ENCODE results near the gene OR1L8. TPM values are rescaled to one million over a fixed set of nuclear protein-coding genes. Genes with fewer than 3 reads are reported as not detected.
A peak's percentile ranks its signal among the peaks of the same experiment; 100 is the strongest.

Gene OR1L8
- total and polyA plus RNA-seq, 9 of the 15 experiments (the other 6 are each of a cell fraction or from before 2014, with no cell fraction given), result 0.03 to 0.06 (median 0.06) TPM; not detected in 6

DNA sequence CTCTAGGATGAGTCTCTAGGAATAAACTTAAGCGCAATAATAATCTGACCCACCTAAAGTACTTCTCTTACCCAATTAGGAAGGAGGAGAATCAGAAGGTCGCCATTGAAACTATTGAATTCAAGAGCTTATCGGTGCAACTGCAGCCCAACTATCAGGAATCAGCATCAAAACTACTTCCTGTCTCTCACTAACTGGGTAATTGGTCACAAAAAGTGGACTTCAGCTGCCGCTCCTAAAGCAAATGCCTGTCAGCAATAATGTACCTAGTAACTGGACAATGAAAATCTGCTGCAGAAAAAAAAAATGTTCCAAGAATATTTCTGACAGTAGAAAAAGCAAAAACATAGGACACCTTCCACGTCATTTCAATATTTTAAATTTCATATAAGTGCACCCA is 3.3 kb downstream of the OR1L8 start (continued):
- TF ChIP-seq, protein P1, sequence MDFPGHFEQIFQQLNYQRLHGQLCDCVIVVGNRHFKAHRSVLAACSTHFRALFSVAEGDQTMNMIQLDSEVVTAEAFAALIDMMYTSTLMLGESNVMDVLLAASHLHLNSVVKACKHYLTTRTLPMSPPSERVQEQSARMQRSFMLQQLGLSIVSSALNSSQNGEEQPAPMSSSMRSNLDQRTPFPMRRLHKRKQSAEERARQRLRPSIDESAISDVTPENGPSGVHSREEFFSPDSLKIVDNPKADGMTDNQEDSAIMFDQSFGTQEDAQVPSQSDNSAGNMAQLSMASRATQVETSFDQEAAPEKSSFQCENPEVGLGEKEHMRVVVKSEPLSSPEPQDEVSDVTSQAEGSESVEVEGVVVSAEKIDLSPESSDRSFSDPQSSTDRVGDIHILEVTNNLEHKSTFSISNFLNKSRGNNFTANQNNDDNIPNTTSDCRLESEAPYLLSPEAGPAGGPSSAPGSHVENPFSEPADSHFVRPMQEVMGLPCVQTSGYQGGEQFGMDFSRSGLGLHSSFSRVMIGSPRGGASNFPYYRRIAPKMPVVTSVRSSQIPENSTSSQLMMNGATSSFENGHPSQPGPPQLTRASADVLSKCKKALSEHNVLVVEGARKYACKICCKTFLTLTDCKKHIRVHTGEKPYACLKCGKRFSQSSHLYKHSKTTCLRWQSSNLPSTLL (IDR thresholded peaks at IDR 0.05), result no peak
- TF ChIP-seq, protein P2, sequence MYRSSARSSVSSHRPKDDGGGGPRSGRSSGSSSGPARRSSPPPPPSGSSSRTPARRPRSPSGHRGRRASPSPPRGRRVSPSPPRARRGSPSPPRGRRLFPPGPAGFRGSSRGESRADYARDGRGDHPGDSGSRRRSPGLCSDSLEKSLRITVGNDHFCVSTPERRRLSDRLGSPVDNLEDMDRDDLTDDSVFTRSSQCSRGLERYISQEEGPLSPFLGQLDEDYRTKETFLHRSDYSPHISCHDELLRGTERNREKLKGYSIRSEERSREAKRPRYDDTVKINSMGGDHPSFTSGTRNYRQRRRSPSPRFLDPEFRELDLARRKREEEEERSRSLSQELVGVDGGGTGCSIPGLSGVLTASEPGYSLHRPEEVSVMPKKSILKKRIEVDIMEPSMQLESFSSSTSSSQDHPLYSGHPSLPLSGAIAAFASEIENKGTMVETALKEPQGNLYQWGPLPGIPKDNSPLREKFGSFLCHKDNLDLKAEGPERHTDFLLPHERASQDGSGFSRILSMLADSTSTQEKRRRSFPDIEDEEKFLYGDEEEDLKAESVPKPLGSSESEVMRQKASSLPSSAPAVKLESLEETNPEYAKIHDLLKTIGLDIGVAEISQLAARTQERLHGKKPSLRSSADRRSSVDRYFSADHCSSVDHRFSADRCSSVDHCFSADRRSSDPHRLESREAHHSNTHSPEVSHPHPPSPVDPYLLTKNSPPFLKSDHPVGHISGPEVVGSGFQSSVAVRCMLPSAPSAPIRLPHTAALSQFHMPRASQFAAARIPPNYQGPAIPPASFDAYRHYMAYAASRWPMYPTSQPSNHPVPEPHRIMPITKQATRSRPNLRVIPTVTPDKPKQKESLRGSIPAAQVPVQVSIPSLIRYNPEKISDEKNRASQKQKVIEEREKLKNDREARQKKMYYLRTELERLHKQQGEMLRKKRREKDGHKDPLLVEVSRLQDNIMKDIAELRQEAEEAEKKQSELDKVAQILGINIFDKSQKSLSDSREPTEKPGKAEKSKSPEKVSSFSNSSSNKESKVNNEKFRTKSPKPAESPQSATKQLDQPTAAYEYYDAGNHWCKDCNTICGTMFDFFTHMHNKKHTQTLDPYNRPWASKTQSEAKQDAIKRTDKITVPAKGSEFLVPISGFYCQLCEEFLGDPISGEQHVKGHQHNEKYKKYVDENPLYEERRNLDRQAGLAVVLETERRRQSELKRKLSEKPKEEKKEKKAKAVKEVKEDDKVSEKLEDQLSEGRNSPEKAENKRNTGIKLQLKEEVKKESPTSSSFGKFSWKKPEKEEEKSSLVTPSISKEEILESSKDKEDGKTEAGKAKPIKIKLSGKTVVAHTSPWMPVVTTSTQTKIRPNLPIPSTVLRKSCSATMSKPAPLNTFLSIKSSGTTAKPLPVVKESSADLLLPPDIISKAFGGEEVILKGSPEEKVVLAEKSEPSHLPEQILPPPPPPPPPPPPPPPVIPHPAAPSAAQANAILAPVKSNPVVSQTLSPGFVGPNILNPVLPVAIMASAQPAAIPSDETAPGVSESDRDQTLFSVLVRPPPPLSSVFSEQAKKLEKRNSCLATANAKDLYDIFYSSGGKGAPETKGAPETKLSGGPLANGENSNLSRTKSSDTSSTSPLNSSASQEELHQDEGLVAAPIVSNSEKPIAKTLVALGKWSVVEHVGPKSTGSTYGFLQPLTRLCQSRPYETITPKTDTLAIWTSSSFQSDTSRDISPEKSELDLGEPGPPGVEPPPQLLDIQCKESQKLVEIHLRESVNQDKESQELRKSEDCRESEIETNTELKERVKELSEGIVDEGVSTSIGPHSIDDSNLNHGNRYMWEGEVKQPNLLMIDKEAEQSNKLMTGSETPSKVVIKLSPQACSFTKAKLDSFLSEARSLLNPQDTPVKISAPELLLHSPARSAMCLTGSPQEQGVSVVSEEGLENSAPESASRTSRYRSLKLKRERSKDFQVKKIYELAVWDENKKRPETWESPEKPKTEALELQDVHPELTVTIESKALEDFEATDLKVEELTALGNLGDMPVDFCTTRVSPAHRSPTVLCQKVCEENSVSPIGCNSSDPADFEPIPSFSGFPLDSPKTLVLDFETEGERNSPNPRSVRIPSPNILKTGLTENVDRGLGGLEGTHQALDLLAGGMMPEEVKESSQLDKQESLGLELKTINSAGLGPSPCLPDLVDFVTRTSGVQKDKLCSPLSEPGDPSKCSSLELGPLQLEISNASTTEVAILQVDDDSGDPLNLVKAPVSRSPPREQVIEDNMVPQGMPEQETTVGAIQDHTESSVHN (IDR thresholded peaks at IDR 0.05; ENCODE audit: borderline replicate concordance in 1 of 2, low read depth in 1 of 2), result no peak
- TF ChIP-seq EP300 (IDR thresholded peaks at IDR 0.05; ENCODE audit: low read length) (peak; percentile 65), TEAD4 (IDR thresholded peaks at IDR 0.05; ENCODE audit: low read length) (0 out of 2 replicates have a peak, but pooled peaks have one; percentile 34), TEAD4 (CRISPR knock-in tag; IDR thresholded peaks at IDR 0.05; ENCODE audit: borderline replicate concordance) (no peak)

Measured in K562 (cell line).